Uterus (tissue), 4 donors: ENCODE data around the gene C12orf76. TPM values are rescaled to one million over a fixed set of nuclear protein-coding genes. Genes with fewer than 3 reads are reported as not detected.

ENCODE experiments used
- DNase-seq, 2 donors: peaks; one replicate each; pipeline ENCODE4 v3.0.0-alpha.2; 2019 to 2020
- H3K27ac ChIP-seq, 2 donors: fragments of 200-600 bp; sonication (generic); 1 replicate in 1 of 2; 2 replicates in 1 of 2; pipeline ENCODE4 v1.5.1; 2016 to 2018
- H3K27me3 ChIP-seq, 2 donors: fragments of 200-600 bp; sonication (generic); one replicate each; pipeline ENCODE4 v1.5.1; 2018 to 2019; ENCODE audit warnings: control low read depth in 1 of 2
- H3K36me3 ChIP-seq, 2 donors: fragments of 200-600 bp; sonication (generic); one replicate each; pipeline ENCODE4 v1.5.1; 2019; ENCODE audit warnings: control low read depth in 1 of 2
- H3K4me1 ChIP-seq, 2 donors: fragments of 200-600 bp; sonication (generic); one replicate each; pipeline ENCODE4 v1.5.1; 2018 to 2019; ENCODE audit warnings: control low read depth in 1 of 2
- H3K4me3 ChIP-seq, 2 donors: fragments of 200-600 bp; sonication (generic); 1 replicate in 1 of 2; 2 replicates in 1 of 2; pipeline ENCODE4 v1.5.1; 2018 to 2019; ENCODE audit warnings: mild to moderate bottlenecking in 1 of 2
- H3K9me3 ChIP-seq, 2 donors: fragments of 200-600 bp; sonication (generic); one replicate each; pipeline ENCODE4 v1.5.1; 2019; ENCODE audit warnings: control low read depth in 1 of 2
- POLR2A ChIP-seq, 2 donors: fragments of 450-650 bp; IDR thresholded peaks; one replicate each; pipeline ENCODE4 v1.6.1; 2016; ENCODE audit warnings: antibody characterized with exemption in 2 of 2, mild to moderate bottlenecking in 1 of 2, moderate library complexity in 1 of 2
- intact Hi-C: fragments of 100-400 bp; cut with DNase I; formaldehyde crosslinking; loops from one replicate; pipeline ENCODE4 v1.15.1; 2023; ENCODE audit warnings: low total_unique reads
- total RNA-seq, 4 donors: library from RNA; depleted of rRNA in 3 of 4; stranded (reverse); fragments of >200 nt in 3 of 4; gene quantifications; one replicate each; pipeline versions ENCODE4 v1.1.0 to v1.2.4, GENCODE V29; 2014 to 2023
- TF ChIP-seq, protein P1 (sequence below), 4 experiments: fragments of 200-600 bp in 2 of 4; fragments of 450-650 bp in 2 of 4; sonication (generic) in 2 of 4; IDR thresholded peaks; one replicate each; pipeline ENCODE4 v1.5.1; 2016 to 2019; ENCODE audit warnings: antibody characterized with exemption in 4 of 4, mild to moderate bottlenecking in 2 of 4, moderate library complexity in 1 of 4
- donor health status: DM: yes; HTN: yes; CAD: no.

Gene C12orf76
- total RNA-seq, 4 donors from 2014 or later = 18.2 to 35.5 (median 28.4) TPM

- no peak for DNase-seq
- intact Hi-C loops = no loop called here
- TF ChIP-seq POLR2A (IDR thresholded peaks at IDR 0.05) = no peak
- TF ChIP-seq, protein P1, sequence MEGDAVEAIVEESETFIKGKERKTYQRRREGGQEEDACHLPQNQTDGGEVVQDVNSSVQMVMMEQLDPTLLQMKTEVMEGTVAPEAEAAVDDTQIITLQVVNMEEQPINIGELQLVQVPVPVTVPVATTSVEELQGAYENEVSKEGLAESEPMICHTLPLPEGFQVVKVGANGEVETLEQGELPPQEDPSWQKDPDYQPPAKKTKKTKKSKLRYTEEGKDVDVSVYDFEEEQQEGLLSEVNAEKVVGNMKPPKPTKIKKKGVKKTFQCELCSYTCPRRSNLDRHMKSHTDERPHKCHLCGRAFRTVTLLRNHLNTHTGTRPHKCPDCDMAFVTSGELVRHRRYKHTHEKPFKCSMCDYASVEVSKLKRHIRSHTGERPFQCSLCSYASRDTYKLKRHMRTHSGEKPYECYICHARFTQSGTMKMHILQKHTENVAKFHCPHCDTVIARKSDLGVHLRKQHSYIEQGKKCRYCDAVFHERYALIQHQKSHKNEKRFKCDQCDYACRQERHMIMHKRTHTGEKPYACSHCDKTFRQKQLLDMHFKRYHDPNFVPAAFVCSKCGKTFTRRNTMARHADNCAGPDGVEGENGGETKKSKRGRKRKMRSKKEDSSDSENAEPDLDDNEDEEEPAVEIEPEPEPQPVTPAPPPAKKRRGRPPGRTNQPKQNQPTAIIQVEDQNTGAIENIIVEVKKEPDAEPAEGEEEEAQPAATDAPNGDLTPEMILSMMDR (IDR thresholded peaks at IDR 0.05) = no peak
- Histone ChIP-seq H3K36me3 (no peaks in the 10 kb centered on the region), H3K27ac (peak overlapping the region; percentile 74 to 76), H3K27me3 (no peaks in the 10 kb centered on the region), H3K9me3 (no peaks in the 10 kb centered on the region), H3K4me3 (peak overlapping the region; percentile 94), H3K4me1 (peaks cover 0 to under 1% of the 10 kb centered on the region in 2 donors)
Measured at GRCh38 chr12:109999649-109999971, 48.7 kb downstream of the C12orf76 start.

DNA sequence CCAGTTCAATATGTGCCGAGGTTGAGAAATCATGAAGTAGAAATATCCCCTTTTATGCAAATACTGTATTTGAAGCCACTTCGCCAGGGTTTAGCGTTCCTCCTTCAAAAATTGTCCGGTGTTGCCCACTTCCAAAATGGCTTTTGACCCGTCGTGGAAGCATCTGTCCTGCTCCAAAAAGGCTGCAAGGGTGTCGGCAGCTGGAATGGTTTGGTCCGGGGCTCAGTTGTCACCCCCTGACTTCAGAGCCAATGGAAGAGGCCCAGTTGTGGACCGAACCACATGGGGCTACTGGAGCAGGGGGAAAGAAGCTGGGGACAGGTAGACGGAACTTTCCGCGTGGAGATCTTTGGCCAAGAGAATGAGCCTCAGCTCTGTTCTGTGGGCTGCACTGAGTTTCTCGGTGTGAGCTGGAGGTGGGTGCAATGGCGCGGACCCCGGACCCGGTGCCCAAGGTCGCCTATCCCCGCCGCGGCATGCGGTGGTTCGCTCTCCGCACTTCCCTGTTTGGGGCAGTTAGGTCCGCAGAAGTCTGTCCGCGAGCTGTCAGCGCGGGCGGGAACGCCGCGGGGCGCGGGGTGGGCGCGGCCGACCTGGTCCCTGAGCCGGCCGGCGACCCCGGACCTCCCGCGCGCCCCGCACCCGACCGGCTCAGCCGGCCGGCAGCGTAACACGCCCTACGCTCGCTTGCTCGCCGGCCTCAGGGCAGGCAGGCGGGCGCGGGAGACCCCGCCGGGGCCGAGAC is 49.2 kb downstream of the C12orf76 start, which contains the start of gene ANKRD13A:
Gene ANKRD13A (plus strand): TSS at position 527 of the 745 bp plus-strand sequence. CDS start 259 bp downstream, outside the sequence.
- no peaks in the 10 kb centered on the region for H3K27me3 ChIP-seq
- TF ChIP-seq, protein P1 (IDR thresholded peaks at IDR 0.05) = peak in 2 of 4 experiments; percentile 14 to 18
- peak; percentile 34 to 63 for TF ChIP-seq POLR2A (IDR thresholded peaks at IDR 0.05)
- no peaks in the 10 kb centered on the region for H3K36me3 ChIP-seq
- H3K4me3 ChIP-seq = peak within 1 kb of the TSS; percentile 94
- intact Hi-C loops = no loop called here
- H3K27ac ChIP-seq = peak within 1 kb of the TSS; percentile 74 to 76
- peak; percentile 91 to 93 for DNase-seq
- peaks cover 4 to 6% of the 10 kb centered on the region in 2 donors for H3K4me1 ChIP-seq
- no peaks in the 10 kb centered on the region for H3K9me3 ChIP-seq

GRCh38 chr12:109998241-109998903 is 50.0 kb downstream of the C12orf76 start:
- TF ChIP-seq POLR2A (IDR thresholded peaks at IDR 0.05) = no peak
- TF ChIP-seq, protein P1 (IDR thresholded peaks at IDR 0.05) = no peak
- DNase-seq = no peak
- Histone ChIP-seq H3K4me3 (peak overlapping the region; percentile 94), H3K36me3 (no peaks in the 10 kb centered on the region), H3K27me3 (no peaks in the 10 kb centered on the region), H3K27ac (peak overlapping the region; percentile 74 to 76), H3K9me3 (no peaks in the 10 kb centered on the region), H3K4me1 (peaks cover 5 to 6% of the 10 kb centered on the region in 2 donors)
- intact Hi-C loops = no loop called here

- H3K27ac ChIP-seq = no peak overlapping the region
- intact Hi-C loops = no loop called here
- H3K27me3 ChIP-seq = no peaks in the 10 kb centered on the region
- DNase-seq = no peak
- H3K9me3 ChIP-seq = no peaks in the 10 kb centered on the region
- H3K36me3 ChIP-seq = no peaks in the 10 kb centered on the region
- H3K4me1 ChIP-seq = peaks cover 5 to 6% of the 10 kb centered on the region in 2 donors
- H3K4me3 ChIP-seq = no peak overlapping the region
- TF ChIP-seq, protein P1 (IDR thresholded peaks at IDR 0.05) = no peak
Measured at GRCh38 chr12:109997393-109997792, 50.9 kb downstream of the C12orf76 start.

DNA sequence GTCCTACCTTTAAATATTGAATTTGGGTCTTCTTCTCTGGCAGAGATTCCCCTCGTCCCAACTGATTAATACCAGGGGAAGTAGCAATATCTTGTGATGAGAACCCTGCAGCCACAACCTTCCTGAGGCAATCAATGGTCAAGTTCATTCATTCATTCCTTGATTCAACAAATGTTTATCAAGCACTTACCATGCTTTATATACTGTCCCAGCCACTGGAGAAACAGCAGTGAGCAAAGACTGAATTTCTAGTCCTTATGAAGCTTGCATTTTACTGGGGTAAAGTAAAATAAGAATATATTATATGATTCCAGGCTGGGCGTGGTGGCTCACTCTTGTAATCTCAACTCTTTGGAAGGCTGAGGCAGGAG is 51.9 kb downstream of the C12orf76 start:
- H3K4me1 ChIP-seq = peaks cover 5 to 6% of the 10 kb centered on the region in 2 donors
- H3K27ac ChIP-seq = peak overlapping the region; percentile 64 to 76
- no peaks in the 10 kb centered on the region for H3K36me3 ChIP-seq
- intact Hi-C loops = no loop called here
- no peaks in the 10 kb centered on the region for H3K9me3 ChIP-seq
- no peak for DNase-seq
- no peaks in the 10 kb centered on the region for H3K27me3 ChIP-seq
- peak overlapping the region; percentile 76 to 97 for H3K4me3 ChIP-seq
- TF ChIP-seq POLR2A (IDR thresholded peaks at IDR 0.05) = no peak
- TF ChIP-seq, protein P1 (IDR thresholded peaks at IDR 0.05) = no peak
